ENCODE measurements around the gene CNST.

CNST gene

DNA sequence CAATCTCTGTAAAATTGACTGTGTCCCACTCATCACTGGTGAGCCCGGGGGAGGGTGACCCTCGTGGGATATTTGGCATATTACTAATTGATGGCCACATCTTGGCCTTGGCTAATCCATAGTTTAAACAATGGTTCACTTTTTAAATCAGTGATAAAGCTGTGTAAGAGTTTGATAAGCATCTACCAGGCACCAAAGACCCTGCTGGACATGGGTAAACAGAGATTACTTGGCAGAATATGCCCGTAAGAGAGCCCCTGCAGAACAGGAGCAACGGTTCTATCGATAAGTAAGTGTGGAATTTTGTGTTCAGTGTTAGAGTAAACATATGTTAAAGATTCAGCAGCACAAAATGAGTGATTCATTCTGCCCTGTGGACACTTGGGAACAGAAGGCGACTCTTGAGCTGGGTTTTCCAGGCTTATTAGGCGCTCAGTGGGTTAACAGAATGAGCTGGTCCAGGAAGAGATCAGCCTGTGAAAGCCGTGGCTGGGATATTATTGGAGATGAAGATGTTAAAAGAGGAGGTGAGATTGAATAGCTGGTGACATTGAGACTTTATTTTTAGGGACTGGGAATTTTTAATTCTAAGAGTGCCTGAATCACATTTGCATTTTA is 55.9 kb downstream of the CNST start:
- no peak for TF ChIP-seq CREB1 (IDR thresholded peaks at IDR 0.05; ENCODE audit: low read depth)
- TF ChIP-seq REST (IDR thresholded peaks at IDR 0.05; ENCODE audit: low read depth), result no peak
- no peak for TF ChIP-seq TEAD4 (IDR thresholded peaks at IDR 0.05)
- TF ChIP-seq CEBPB (IDR thresholded peaks at IDR 0.05), result no peak
- no peak for TF ChIP-seq MAX (IDR thresholded peaks at IDR 0.05)
- TF ChIP-seq NFIC (IDR thresholded peaks at IDR 0.05), result no peak
- no peak for TF ChIP-seq TCF12 (IDR thresholded peaks at IDR 0.05; ENCODE audit: low read depth)
- TF ChIP-seq, protein P1, sequence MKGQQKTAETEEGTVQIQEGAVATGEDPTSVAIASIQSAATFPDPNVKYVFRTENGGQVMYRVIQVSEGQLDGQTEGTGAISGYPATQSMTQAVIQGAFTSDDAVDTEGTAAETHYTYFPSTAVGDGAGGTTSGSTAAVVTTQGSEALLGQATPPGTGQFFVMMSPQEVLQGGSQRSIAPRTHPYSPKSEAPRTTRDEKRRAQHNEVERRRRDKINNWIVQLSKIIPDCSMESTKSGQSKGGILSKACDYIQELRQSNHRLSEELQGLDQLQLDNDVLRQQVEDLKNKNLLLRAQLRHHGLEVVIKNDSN (IDR thresholded peaks at IDR 0.05), result no peak
- no peak for TF ChIP-seq ZBTB7A (IDR thresholded peaks at IDR 0.05; ENCODE audit: low read depth)

DNA sequence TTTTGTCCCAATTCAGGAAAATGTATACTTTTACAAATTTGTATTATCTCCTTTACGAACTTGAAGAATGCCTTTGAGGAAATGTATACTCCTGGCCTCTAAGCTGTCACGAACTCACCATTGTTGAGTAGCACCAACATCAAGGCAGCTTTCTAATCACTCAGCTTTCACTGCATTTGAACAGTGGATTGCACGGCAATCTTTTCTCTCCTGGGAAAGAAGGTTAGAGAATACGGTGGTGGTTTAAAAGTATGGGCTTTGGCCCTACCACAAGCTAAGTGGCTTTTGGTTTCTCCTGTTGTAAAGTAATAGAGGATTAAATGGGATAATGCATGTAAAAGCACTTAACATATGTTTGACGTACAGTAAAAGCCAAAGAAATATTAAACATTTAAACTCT is 57.8 kb downstream of the CNST start:
- TF ChIP-seq CEBPB (IDR thresholded peaks at IDR 0.05) (no peak), EP300 (IDR thresholded peaks at IDR 0.05; ENCODE audit: borderline replicate concordance) (no peak), FOXM1 (IDR thresholded peaks at IDR 0.05; ENCODE audit: borderline replicate concordance, low read depth) (no peak), YY1 (IDR thresholded peaks at IDR 0.05; ENCODE audit: low read depth) (no peak), REST (IDR thresholded peaks at IDR 0.05; ENCODE audit: low read depth) (no peak), TCF12 (IDR thresholded peaks at IDR 0.05; ENCODE audit: low read depth) (no peak), ZBTB7A (IDR thresholded peaks at IDR 0.05; ENCODE audit: low read depth) (no peak), CREB1 (IDR thresholded peaks at IDR 0.05; ENCODE audit: low read depth) (no peak), TEAD4 (IDR thresholded peaks at IDR 0.05) (no peak), EGR1 (IDR thresholded peaks at IDR 0.05) (no peak), NFIC (IDR thresholded peaks at IDR 0.05) (no peak), MAX (IDR thresholded peaks at IDR 0.05) (no peak), RAD21 (IDR thresholded peaks at IDR 0.05; ENCODE audit: low read depth) (no peak), TAF1 (IDR thresholded peaks at IDR 0.05; ENCODE audit: low read depth) (no peak)
- TF ChIP-seq, protein P1 (IDR thresholded peaks at IDR 0.05), result no peak

DNA sequence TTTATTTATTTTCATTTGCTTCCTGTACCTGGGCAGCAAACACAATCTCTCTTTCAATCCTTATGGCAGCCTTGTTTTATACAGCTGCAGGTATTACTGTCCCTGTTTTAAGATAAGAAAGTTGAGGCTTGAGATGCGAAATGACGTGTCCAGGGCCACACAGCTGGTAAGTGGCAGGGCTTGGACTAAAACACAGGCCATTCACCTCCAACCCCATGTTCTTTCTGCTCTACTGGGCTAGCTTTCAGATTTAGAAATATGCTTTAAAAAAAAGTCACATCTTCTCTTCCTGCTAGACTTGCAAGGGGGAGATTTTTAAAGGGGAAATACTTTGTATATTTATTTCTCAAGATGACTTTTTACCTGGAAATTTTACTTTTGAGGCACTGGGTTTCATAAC is 62.8 kb downstream of the CNST start:
- TF ChIP-seq EP300 (IDR thresholded peaks at IDR 0.05; ENCODE audit: borderline replicate concordance), result no peak
- no peak for TF ChIP-seq FOXM1 (IDR thresholded peaks at IDR 0.05; ENCODE audit: borderline replicate concordance, low read depth)
- TF ChIP-seq TEAD4 (IDR thresholded peaks at IDR 0.05), result no peak
- TF ChIP-seq NFIC (IDR thresholded peaks at IDR 0.05), result no peak
- TF ChIP-seq YY1 (IDR thresholded peaks at IDR 0.05; ENCODE audit: low read depth), result no peak
- TF ChIP-seq TCF12 (IDR thresholded peaks at IDR 0.05; ENCODE audit: low read depth), result no peak
- no peak for TF ChIP-seq MAX (IDR thresholded peaks at IDR 0.05)
- TF ChIP-seq EGR1 (IDR thresholded peaks at IDR 0.05), result no peak

- TF ChIP-seq TAF1 (IDR thresholded peaks at IDR 0.05; ENCODE audit: low read depth), result no peak
- no peak for TF ChIP-seq CEBPB (IDR thresholded peaks at IDR 0.05)
- no peak for TF ChIP-seq NFIC (IDR thresholded peaks at IDR 0.05)
- no peak for TF ChIP-seq EGR1 (IDR thresholded peaks at IDR 0.05)
- TF ChIP-seq YY1 (IDR thresholded peaks at IDR 0.05; ENCODE audit: low read depth), result no peak
- TF ChIP-seq ZBTB7A (IDR thresholded peaks at IDR 0.05; ENCODE audit: low read depth), result no peak
- no peak for TF ChIP-seq FOXM1 (IDR thresholded peaks at IDR 0.05; ENCODE audit: borderline replicate concordance, low read depth)
- TF ChIP-seq CREB1 (IDR thresholded peaks at IDR 0.05; ENCODE audit: low read depth), result no peak
- TF ChIP-seq REST (IDR thresholded peaks at IDR 0.05; ENCODE audit: low read depth), result no peak
- TF ChIP-seq EP300 (IDR thresholded peaks at IDR 0.05; ENCODE audit: borderline replicate concordance), result no peak
- TF ChIP-seq TEAD4 (IDR thresholded peaks at IDR 0.05), result no peak
- TF ChIP-seq MAX (IDR thresholded peaks at IDR 0.05), result no peak
- TF ChIP-seq RAD21 (IDR thresholded peaks at IDR 0.05; ENCODE audit: low read depth), result no peak
- TF ChIP-seq, protein P1 (IDR thresholded peaks at IDR 0.05), result no peak
- no peak for TF ChIP-seq TCF12 (IDR thresholded peaks at IDR 0.05; ENCODE audit: low read depth)
These were observed 63.7 kb downstream of the CNST start for GRCh38 chr1:246629976-246630375.
